OCI-LY7 (cell line): ENCODE results near the gene CLCN4. TPM values are rescaled to one million over a fixed set of nuclear protein-coding genes. Genes with fewer than 3 reads are reported as not detected.

Experiments
- BruUV-seq: library from RNA; stranded (reverse); fragments of 400-500 nt; replicated peaks from 2 replicates; lab custom pipeline; 2021; lab: Mats Ljungman, UMichigan
- CTCF ChIA-PET: fragments of 300-600 bp; sonication (Branson Sonifier 250); formaldehyde crosslinking; loops from one replicate; lab custom pipeline; 2022; ENCODE audit warnings: antibody characterized with exemption; ENCODE audit not compliant: unreplicated experiment; lab: Charles Lee
- POLR2A ChIA-PET: fragments of 300-600 bp; sonication (Branson Sonifier 250); formaldehyde crosslinking; loops from one replicate; lab custom pipeline; 2022; ENCODE audit warnings: antibody characterized with exemption; lab: Charles Lee
- DNase-seq: peaks from one replicate; pipeline ENCODE4 v3.0.0-alpha.2; 2015; ENCODE audit warnings: low spot score
- H2AFZ ChIP-seq: fragments of 200-600 bp; sonication (generic), shearing (Covaris generic); 2 replicates; pipeline ENCODE4 v1.6.1; 2014; ENCODE audit warnings: mild to moderate bottlenecking, antibody characterized with exemption, low read length, moderate library complexity
- H3K27ac ChIP-seq: fragments of 200-600 bp; sonication (generic); 2 replicates; pipeline ENCODE4 v1.5.1; 2014; ENCODE audit warnings: mixed run types, low read depth, mild to moderate bottlenecking, moderate library complexity, low read length, inconsistent platforms; ENCODE audit not compliant: poor library complexity, severe bottlenecking
- H3K36me3 ChIP-seq: fragments of 200-600 bp; sonication (generic); 2 replicates; pipeline ENCODE4 v1.6.1; 2014; ENCODE audit warnings: mild to moderate bottlenecking, antibody characterized with exemption, low read length, moderate library complexity, mixed read lengths; ENCODE audit not compliant: insufficient read depth
- H3K4me1 ChIP-seq: fragments of 200-600 bp; sonication (generic); 2 replicates; pipeline ENCODE4 v1.5.1; 2014; ENCODE audit warnings: mild to moderate bottlenecking, low read length; ENCODE audit not compliant: insufficient read depth, poor library complexity, severe bottlenecking
- H3K4me2 ChIP-seq: fragments of 200-600 bp; sonication (generic); 2 replicates; pipeline ENCODE4 v1.6.1; 2014; ENCODE audit warnings: mild to moderate bottlenecking, low read length
- H3K4me3 ChIP-seq: fragments of 200-600 bp; sonication (generic); 2 replicates; pipeline ENCODE4 v1.5.1; 2014; ENCODE audit warnings: mild to moderate bottlenecking, low read depth, low read length; ENCODE audit not compliant: poor library complexity, severe bottlenecking
- H3K79me2 ChIP-seq: fragments of 200-600 bp; sonication (generic); 2 replicates; pipeline ENCODE4 v1.6.1; 2016; ENCODE audit warnings: low read depth, mild to moderate bottlenecking, low read length, moderate library complexity, mixed read lengths; ENCODE audit not compliant: insufficient read depth
- H3K9me2 ChIP-seq: fragments of 200-600 bp; sonication (generic); 2 replicates; pipeline ENCODE4 v1.6.1; 2016; ENCODE audit warnings: mild to moderate bottlenecking, low read length, mixed read lengths; ENCODE audit not compliant: insufficient read depth
- H3K9me3 ChIP-seq: fragments of 200-600 bp; sonication (generic); 2 replicates; pipeline ENCODE4 v1.6.1; 2014; ENCODE audit warnings: mild to moderate bottlenecking, mixed run types, low read length, mixed read lengths
- H4K20me1 ChIP-seq: fragments of 200-600 bp; sonication (generic); 2 replicates; pipeline ENCODE4 v1.6.1; 2014; ENCODE audit warnings: mild to moderate bottlenecking, antibody characterized with exemption, low read length, moderate library complexity, mixed read lengths; ENCODE audit not compliant: insufficient read depth
- CTCF ChIP-seq: fragments of 200-600 bp; sonication (generic); conservative IDR thresholded peaks from 2 replicates; pipeline ENCODE4 v1.5.1; 2014; ENCODE audit warnings: mild to moderate bottlenecking, antibody characterized with exemption, low read length, moderate library complexity, mixed read lengths
- EZH2phosphoT487 ChIP-seq: fragments of 200-600 bp; sonication (generic); IDR thresholded peaks from 2 replicates; pipeline ENCODE4 v1.6.1; 2018; ENCODE audit warnings: low read depth, borderline replicate concordance, mild to moderate bottlenecking, mixed run types, antibody characterized with exemption, low read length, moderate library complexity, mixed read lengths
- intact Hi-C: fragments of 100-400 bp; cut with micrococcal nuclease; formaldehyde crosslinking; loops from one replicate; pipeline ENCODE4 v1.10.0; 2022; ENCODE audit not compliant: unreplicated experiment
- total RNA-seq, 2 experiments: library from RNA; depleted of rRNA in 1 of 2; stranded (reverse); fragments of >200 nt in 1 of 2; shearing (Covaris generic) in 1 of 2; gene quantifications; 2 replicates each; pipeline ENCODE4 v1.2.3, GENCODE V29; 2014 to 2022

Gene CLCN4
- total RNA-seq, 2 experiments from 2014 or later, result 7.8 to 9.7 TPM

- no peak for DNase-seq
- Histone ChIP-seq H2AFZ (no peak overlapping the region), H3K9me2 (no peaks in the 10 kb centered on the region), H3K9me3 (no peaks in the 10 kb centered on the region), H3K4me3 (no peak overlapping the region), H3K27ac (no peak overlapping the region), H3K4me1 (peaks cover 14% of the 10 kb centered on the region), H3K79me2 (no peaks in the 10 kb centered on the region), H3K36me3 (no peaks in the 10 kb centered on the region), H3K4me2 (no peak overlapping the region), H4K20me1 (no peaks in the 10 kb centered on the region)
- CTCF ChIA-PET, result interaction anchor here (0.7 kb wide), 1 partner anchor 22 kb away, joined by 3 read pairs; no protein-coding TSS in a partner anchor
- no TSS peak for BruUV-seq
- POLR2A ChIA-PET, result interaction anchor here (0.6 kb wide), 1 partner anchor 195 kb away, joined by 3 read pairs; no protein-coding TSS in a partner anchor
- intact Hi-C loops, result no loop called here
- TF ChIP-seq CTCF (no peak), EZH2phosphoT487 (no peak)
Measured at GRCh38 chrX:10168226-10168625, 11.5 kb downstream of the CLCN4 start.

- Histone ChIP-seq H4K20me1 (no peaks in the 10 kb centered on the region), H3K4me1 (peaks cover 14% of the 10 kb centered on the region), H2AFZ (no peak overlapping the region), H3K4me3 (no peak overlapping the region), H3K4me2 (no peak overlapping the region), H3K79me2 (no peaks in the 10 kb centered on the region), H3K9me3 (no peaks in the 10 kb centered on the region), H3K9me2 (no peaks in the 10 kb centered on the region), H3K27ac (no peak overlapping the region), H3K36me3 (no peaks in the 10 kb centered on the region)
- intact Hi-C loops, result no loop called here
- POLR2A ChIA-PET, result interaction anchor here (0.7 kb wide), 1 partner anchor 39 kb away, joined by 3 read pairs; no protein-coding TSS in a partner anchor
- CTCF ChIA-PET, result no interaction called here
- BruUV-seq, result no TSS peak
- TF ChIP-seq EZH2phosphoT487 (no peak), CTCF (no peak)
- DNase-seq, result no peak
Measured at GRCh38 chrX:10169175-10169574, 12.4 kb downstream of the CLCN4 start.

GRCh38 chrX:10171249-10171648 is 14.5 kb downstream of the CLCN4 start:
- H3K9me3 ChIP-seq, result no peaks in the 10 kb centered on the region
- POLR2A ChIA-PET, result no interaction called here
- no peaks in the 10 kb centered on the region for H3K9me2 ChIP-seq
- H3K27ac ChIP-seq, result no peak overlapping the region
- no peaks in the 10 kb centered on the region for H3K36me3 ChIP-seq
- no peaks in the 10 kb centered on the region for H3K79me2 ChIP-seq
- H3K4me2 ChIP-seq, result no peak overlapping the region
- CTCF ChIA-PET, result no interaction called here
- H2AFZ ChIP-seq, result no peak overlapping the region
- no peak for DNase-seq
- BruUV-seq, result no TSS peak
- no peaks in the 10 kb centered on the region for H4K20me1 ChIP-seq
- H3K4me1 ChIP-seq, result peaks cover 13% of the 10 kb centered on the region
- no peak for TF ChIP-seq CTCF
- no peak for TF ChIP-seq EZH2phosphoT487
- intact Hi-C loops, result no loop called here
- no peak overlapping the region for H3K4me3 ChIP-seq
